ENCODE measurements around the gene LAMA5.
A peak's percentile ranks its signal among the peaks of the same experiment; 100 is the strongest.

Gene LAMA5

DNA sequence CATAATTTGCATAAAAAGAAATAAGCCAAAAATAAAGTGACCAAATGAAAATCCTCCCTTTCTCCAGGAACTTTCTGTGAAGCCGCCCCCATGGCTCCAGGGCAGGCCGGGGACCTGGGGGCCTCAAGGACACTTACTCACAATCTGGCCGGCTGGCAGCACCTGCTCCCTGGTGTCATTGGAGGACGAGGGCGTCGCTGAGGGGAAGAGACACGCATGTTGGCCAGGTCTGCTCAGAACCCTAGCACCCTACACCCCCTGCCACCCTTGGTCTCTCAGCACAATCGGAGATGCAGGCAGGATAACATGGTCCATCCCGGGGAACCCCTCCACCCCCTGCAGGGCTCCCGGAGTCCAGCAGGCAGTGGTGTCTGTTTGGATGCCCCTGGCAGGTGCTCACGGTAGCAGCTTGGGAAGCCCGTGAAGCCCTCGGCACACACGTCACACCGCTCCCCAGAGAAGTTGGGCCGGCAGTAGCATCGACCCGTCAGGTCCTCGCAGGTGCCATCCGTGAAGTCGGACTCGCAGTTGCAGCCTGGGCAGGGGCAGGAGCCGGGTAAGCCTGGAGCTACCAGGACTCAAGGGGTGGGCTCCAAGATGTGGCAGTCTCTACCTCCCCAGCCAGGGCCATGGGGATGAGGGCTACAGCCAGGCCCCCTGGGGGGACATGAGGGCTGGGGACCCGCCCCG, 21.3 kb downstream of the LAMA5 start:
- no peak for DNase-seq

DNA sequence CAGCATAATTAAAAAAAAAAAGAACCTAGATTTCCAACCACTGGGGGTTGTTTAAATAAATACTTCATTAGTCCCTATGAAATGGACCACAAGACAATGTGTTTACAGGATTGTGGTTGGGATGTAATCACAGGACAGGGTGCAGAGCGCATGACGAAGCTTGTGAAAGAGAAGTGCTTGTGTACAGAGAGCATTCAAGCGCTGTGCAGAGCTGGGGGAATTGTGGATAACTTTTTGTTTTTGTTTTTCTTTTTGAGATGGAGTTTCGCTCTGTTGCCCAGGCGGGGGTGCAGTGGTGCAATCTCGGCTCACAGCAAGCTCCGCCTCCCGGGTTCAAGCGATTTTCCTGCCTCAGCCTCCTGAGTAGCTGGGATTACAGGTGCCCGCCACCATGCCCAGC, 22.3 kb downstream of the LAMA5 start:
- DNase-seq = peak; percentile 38

DNA sequence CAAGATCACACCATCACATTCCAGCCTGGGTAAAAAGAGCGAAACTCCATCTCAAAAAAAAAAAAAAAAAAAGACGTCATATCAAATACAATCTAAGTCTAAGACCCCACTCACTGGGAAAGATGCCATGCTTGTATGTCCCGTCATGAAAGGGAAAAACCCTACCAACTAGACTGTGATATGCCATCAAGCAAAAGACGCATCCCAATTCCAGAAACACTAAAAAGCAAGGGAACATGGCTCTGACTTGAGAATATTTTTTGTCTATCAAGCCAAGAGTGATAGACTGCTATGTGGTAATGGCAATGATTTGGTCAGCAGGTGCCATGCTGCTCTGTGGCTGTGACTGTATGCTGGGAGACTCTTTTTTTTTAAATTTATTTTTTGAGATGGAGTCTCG, 23.0 kb downstream of the LAMA5 start:
- DNase-seq = no peak

DNA sequence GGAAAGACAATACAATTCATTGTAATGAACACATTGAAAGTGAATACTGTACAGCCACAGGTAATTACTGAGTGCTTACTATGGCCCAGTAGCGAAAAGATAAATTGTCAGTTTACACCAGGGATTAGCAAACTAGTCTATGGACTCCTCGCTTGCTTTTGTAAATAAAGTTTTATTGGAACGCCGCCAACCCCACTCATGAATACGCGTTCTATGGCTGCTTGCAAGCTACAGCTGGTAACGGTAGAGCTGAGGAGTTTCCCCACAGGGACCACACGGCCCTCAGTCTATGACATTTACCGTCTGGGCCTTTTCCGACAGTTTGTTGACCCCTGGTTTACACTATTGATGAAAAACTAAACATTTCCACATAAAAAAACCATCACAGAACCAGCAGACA, 24.2 kb downstream of the LAMA5 start:
- DNase-seq = no peak

DNA sequence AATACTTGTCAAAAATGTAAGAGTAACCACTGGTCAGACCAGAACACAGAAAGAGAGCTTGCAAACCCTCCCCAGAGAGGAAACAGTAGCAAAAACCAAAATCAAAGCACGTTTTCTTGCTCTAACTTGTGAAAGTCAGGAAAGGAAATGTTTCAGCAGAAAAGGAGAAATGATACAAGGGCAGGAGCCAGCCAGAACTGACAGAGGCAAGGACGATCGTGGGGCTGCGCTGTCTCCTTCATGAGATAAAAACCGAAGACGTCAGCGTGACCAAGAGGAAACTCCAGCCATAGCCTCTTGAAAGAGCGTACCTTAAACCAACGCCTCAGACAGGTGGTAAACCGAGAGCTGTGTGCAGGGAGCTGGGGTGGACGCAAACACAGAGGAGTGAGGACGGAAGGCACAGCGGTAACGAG, 27.5 kb downstream of the LAMA5 start:
- no peak for DNase-seq

DNA sequence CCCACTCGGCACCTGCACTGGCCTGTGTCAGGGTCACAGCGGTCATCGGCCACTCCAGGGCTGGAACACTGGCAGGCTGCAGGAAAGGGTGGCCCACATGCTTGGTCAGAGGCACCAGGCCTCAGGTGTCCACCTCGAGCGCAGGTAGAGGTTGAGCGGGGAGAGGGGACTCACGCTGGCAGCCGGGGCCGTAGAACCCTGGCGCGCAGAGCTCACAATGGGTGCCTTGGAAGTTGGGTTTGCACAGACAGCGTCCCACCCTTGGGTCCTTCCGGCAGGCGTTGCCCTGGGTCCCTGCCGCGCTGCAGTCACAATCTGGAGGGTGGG, 28.9 kb downstream of the LAMA5 start:
- no peak for DNase-seq

DNA sequence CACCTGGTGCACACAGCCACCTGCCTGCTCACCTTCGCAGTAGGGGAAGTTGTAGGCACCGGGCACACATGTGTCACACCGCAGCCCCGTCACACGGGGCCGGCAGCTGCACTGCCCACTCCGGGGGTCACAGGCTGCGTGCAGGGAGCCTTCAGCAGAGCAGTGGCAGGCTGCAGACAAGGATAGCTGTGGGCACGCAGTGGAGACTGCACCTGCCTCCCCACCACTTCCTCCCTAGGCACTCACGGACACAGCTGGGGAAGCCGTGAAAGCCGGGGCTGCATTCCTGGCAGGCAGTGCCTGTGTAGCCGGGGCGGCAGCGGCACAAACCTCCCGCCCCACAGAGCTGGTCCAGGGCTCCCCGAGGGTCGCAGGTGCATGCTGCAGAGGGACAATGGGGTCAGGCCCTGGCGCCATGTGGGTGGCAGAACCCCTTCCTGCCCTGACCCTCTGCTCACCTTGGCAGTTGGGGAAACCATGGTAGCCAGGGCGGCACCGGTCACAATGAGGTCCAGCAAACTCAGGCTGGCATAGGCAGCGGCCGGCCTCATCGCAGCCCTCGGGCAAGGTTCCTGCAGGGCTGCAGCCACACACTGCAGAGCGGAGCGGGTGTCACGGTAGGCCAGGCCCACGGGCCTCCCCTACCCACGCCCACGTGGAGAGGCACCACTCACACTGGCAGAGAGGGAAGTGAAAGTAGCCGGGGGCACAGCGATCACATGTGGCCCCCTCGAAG, 29.4 kb downstream of the LAMA5 start:
- DNase-seq = no peak

DNA sequence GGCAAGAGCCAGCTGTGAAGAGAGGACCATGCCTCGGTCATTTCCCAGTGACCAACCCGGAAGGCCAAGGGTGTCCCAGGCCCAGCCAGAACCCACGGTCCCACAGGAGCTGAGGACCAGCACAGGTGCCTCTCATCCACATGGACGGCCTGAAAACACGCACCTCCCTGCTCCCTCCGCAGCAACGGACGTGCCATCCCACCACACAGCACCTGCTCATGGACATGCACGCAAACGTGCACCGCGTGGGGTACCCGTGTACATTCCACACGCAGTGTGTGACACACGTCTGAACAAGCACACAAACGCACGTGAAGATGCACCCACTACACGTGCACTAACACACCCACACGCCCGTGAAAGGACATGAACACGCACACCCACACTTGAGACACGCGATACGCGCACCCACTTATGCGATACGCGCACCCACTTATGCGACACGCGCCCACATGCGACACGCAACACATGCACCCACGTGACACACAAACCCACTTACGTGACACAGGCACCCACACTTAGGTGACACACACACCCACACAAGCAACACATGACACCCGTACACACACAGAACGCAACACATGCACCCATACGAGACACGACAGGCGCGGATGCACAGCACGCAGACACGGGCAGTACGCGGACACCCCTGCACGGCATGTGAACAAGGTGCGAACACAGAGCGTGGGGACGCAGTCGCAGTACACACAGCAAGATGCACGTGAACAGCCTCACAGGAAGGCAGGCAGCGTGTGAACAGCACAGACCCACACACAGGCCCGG, 30.1 kb downstream of the LAMA5 start:
- DNase-seq = no peak

DNA sequence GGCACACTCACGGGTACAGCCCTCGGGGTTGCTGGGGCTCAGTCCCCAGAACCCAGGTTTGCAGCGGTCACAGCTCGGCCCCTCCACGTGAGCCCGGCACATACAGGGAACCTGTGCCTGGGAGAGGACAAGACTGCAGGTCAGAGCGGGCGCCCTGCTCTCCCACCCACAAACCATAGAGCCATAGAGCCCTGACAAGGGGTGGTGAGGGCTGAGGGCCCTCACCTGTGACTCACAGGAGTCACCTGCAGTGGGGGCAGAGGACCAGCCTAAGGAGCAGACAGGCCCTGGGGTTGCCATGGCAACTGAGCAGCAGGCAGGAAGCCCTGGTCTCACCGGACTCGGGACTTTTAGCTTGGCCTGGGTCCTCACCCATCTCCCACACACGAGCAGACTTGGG, 30.8 kb downstream of the LAMA5 start:
- DNase-seq = no peak

DNA sequence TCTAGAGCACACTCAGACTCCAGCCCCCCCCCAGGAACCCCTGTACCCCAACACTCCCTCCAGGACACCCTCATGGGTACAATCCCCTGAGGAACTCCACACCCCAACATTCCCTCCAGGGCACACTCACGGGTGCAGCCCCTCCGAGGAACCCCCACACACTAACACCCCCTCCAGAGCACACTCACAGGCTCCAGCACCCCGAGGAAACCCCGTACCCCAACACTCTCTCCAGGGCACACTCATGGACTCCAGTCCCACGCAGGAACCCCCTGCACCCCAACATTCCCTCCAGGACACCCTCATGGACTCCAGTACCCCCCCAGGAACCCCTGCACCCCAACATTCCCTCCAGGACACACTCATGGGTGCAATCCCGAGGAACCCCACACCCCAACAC, 31.6 kb downstream of the LAMA5 start:
- no peak for DNase-seq

DNA sequence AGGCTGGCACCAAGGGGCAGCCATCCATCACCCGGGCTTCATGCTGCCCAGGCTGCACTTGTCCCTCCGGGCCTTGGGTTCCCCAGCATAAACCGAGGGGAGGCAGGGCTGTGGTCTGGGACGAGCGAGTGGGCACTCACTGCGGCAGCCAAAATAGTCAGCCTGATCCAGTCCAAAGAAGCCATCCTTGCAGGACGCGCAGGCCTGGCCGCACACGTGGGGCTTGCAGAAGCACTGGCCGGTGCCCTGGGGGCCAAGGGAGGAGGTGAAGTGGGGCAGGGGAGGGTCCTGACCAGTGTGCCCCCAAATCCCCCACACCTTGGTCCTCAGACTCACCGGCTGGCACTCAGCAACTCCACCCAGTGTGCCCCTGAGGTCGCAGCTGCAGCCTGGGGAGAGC, 32.2 kb downstream of the LAMA5 start:
- DNase-seq = no peak

DNA sequence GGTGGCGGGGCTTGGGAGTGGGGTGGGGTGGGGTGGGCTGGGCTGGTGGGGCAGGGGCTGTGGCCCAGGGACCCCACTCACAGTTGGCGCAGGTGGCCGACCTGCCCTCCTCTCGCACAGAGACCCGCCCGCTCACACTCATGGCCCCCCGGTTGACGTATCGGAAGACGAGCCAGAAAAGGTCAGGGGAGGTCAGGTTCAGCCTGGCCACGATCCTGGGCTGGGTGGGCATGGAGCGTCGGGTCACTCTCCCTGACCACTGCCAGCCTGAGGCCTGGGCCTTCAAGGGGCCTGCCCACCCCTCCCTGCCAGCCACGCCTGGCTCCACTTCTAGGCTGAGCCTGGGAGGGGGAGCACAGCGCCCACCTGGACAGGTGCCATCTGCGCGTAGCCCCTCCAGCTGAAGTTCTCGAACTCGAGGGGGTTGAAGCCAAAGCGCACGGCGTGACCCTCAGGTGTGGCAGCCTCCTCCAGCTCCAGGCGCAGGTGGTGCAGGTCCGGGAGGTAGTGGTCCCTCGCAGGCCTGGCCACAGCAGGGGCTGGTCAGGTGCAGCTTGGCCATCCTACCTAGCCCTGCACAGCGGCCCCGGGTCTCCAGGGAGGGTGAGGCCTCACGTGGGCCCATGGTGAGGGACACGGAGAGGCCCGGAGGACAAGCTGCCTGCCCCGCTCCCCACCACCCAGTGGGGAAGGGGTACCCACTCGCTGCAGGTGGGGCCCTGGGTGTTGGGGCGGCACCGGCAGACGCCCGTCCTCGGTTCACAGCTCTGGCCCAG, 33.1 kb downstream of the LAMA5 start:
- DNase-seq = no peak

DNA sequence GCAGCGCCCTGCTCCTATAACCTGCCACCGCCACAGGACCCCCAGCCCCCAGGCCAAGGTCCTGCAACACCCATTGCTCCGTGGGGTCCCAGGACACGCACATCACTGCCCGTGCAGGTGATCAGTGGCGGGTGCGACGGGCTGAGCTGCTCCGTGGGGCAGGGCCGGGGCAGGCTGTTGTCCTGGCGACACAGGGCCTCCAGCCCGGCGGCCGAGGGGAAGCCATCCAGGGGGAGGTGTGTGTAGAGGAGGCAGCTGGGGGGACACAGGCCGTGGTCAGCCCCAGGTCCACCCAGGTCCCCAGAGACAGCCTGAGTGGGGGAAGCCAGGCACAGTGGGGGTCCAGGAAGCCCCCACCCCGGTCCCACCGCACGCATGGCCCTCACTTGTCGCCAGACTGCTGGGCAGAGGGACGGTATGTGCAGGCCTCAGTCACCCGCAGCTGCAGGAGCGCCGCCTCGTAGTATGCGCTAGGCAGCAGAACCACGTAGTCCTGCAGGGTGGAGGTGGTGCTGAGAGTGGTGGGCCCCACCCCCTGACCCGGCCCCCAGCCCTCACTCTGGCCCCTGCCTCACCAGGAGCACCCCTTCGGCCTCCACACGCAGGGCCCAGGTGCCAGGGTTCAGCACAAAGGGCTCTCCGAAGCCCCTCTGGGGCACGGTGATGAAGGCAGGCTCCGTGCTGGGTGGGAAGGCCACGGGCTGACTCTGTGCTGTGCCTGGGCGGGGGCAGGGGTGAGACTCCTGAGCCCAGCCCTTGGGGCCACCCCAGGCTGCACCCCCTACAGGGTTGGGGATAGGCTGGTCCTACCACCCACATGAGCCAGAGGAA, 33.9 kb downstream of the LAMA5 start:
- no peak for DNase-seq

DNA sequence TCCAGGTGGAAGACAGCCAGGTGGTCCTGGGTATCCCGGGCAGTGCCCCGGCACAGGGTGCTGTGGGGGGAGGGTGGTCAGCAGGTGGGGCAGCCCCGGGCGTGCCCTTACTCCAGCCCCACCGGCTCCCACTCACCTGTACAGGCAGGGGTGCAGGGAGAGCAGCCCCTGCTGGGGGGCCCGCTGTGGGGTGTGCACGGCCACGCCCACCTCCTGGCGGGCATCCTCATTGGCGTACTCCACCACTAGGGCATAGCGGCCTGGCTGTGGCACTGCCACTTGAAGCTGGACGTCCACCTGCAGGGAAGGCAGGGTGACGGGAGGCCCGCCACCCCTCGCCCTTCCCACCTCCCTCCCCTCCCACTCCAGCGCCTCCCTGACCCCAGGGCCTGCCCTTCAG, 34.7 kb downstream of the LAMA5 start:
- DNase-seq = no peak

DNA sequence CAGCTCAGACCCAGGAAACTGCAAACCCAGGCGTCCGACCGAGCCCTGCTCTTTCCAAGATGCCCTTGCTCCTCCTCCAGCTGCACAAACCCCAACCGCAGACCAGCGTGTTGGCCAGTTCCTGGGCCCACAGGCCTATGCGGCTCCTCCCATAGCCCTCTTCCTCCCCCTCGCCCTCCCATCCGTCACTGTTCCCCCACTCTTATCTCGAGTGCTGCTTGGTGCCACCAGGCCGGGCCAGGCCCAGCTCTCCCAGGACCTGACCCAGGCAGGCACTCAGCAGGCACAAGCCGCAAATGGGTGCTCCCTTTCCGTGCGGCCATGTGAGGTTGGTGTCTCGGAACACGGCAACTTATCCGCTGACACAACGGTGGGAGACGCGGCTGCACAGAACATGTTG, 35.8 kb downstream of the LAMA5 start:
- no peak for DNase-seq

DNA sequence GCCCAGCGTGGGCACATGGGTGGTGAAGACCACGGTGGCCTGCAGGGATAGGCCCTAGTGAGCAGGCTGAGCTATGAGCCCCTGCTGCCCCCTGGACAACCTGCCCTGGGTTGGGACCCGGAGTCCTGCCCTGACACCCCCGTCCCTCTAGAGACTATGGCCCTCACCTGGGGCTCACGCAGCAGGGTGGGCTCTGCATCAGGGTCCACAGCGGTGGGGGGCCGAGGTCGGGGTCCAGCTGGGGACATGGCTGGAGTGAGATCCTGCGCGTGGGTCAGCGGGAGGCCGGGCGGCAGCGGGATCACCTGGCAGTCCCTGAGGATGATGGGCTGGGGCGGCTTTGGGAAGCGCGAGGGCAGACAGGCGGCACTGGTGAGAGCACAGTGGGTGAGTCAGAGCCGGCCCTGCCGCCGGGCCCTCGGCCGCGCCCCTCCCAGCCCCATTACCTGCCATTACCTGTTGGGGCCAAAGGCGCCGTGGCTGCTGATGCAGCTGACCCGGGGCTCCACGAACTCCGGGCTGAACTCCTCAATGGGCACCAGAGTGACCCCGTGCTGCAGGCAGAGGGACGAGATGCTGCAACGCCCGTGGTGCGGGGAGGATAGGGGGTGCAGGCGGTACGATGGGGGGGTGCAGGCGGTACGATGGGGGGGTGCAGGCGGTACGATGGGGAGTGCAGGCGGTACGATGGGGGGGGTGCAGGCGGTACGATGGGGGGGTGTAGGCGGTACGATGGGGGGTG, 36.4 kb downstream of the LAMA5 start:
- DNase-seq = no peak

DNA sequence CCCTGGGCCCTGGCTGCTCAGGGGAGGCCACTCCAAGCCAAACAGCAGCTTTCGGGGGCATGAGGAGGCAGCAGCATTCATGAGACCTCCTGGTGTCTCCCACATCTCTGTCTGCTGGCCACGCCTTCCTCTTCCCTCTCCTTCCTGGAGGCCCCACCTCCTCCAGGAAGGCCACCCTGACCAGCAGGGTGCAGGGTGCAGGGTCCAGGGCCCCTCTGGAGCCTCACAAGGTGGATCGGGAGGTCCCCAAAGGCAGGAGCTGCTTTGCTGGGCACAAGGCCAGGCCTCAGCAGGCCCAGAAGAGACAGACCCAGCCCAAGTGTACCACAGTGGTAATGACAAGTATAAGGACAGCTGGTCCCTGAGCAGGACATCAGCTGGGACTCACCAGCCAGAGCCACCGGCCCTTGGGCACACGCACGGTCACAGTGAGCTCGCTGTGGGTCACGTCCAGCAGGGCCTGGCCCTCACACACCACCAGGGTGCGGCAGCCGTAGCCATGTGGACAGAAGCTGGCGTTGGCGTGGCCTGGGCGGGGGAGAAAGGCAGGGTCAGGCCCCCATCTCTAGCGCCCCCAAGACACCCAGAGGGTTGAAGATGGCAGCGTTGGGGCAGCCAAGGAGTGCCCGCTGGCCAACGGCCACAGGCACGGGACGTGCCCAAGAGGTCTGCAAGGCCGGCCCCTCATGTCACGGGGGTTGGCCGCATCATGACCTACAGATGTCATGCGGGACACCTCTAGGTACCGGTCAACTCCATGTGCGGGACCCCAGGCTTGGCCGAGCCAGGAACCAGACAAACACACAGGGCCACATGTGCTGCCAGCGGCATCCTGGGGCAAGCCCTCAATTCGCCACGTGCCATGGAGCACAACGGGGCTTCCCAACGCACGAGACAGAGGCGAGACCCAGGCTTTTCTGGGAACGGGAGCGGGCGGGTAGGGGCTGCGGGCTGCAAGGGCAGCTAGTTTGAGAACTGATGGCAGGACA, 37.4 kb downstream of the LAMA5 start:
- no peak for DNase-seq

DNA sequence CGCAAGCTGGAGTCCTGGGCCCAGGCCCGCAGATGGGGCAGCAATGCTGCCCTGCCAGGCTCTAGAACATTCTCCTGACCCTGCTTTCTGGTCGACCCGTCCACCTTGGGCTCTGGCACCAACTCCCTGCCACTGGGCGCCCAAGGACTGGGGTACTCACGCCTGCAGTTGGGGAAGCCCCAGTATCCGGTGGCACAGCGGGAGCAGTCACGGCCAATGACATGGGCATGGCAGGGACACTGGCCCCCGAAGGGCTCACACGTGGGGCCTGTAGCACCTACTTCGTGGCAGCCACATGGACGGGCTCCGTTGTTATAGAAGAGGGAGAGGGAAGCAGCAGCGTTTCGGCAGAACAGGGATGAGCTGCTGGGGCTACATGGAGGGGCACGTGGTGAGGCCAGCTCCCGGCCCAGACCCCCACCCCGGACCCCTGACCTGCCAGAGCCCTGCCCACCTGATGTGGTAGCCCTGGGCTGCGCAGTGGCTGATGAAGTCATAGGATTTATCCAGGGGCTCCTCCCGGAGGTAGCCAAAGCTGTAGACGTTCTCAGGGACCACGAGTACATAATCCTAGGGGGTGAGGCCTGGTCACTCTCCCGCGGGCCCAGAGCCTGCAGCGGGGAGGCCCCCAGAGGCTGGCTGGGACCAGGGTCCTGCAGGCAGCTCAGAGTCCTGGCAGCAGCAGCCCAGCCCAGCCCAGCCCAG, 38.3 kb downstream of the LAMA5 start:
- DNase-seq = no peak

DNA sequence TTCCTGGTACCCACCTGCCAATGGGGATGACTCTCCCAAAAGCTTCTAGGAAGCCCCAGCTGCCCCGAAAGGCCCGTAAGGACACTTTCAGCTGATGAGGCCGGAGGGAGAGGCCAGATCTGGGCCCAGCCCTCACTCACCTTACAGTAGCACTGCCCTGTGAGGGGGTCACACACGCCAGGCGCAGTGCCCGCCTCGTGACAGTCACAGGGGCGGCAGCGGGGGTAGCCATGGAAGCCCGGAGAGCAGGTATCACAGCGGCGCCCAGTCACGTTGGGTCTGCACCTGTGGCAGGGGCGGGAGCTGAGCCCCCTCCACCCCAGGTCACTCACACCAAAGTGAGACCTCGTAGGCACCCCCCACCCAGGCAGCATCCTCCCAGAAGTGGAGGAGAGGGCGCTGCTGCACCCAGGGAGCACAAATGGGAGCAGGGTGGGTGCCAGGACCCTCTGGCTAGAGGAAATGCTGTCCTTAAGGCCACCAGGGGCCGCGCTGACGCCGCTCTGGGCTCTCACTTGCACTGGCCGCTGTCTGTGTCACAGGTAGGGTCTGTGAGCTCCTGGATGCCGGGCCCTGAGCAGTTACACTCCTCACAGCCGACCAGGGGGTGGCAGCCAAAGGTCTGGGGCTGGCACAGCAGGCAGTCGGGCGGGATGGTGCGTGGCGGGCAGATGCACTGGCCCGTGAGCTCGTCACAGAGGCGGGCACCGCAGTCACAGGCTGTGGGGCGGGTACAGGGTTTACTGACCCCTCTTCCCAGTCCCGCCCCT, 39.2 kb downstream of the LAMA5 start:
- DNase-seq = no peak
